ENCODE data around the gene SFXN5. TPM values are rescaled to one million over a fixed set of nuclear protein-coding genes. Genes with fewer than 3 reads are reported as not detected.

The SFXN5 gene
- 9.6 and 18.8 TPM in 2 replicates for total RNA-seq

GRCh38 chr2:73071360-73072128, at the start of gene SFXN5:
Gene SFXN5 (minus strand): TSS chr2:73071712. CDS start chr2:73071705, 7 bp downstream.

GRCh38 chr2:73112913-73113854, 41.7 kb upstream of the SFXN5 start, which contains the start of gene RAB11FIP5:
Gene RAB11FIP5 (minus strand): TSS chr2:73112948. CDS start chr2:73112777, 171 bp downstream.

GRCh38 chr2:72917138-72917876, 154.2 kb downstream of the SFXN5 start, which contains the start of gene EMX1:
Gene EMX1 (plus strand): TSS chr2:72917519. CDS start chr2:72917853, 334 bp downstream.

Other genes starting within 250 kb of the SFXN5 start
- gene EXOC6B, start 245.7 kb downstream of the SFXN5 start, total RNA-seq, result 31.5 and 42.0 TPM in 2 replicates
- gene SPR, start 184.3 kb downstream of the SFXN5 start, total RNA-seq, result 15.7 and 16.2 TPM in 2 replicates
- gene EMX1, start 154.2 kb downstream of the SFXN5 start, total RNA-seq, result not detected in 2 replicates
- gene RAB11FIP5, start 41.2 kb upstream of the SFXN5 start, total RNA-seq, result 25.6 and 51.0 TPM in 2 replicates
- gene NOTO, start 130.9 kb upstream of the SFXN5 start, total RNA-seq, result not detected in 2 replicates
- 24.3 and 29.5 TPM in 2 replicates for gene SMYD5, start 142.5 kb upstream of the SFXN5 start, total RNA-seq
- 5.9 and 30.2 TPM in 2 replicates for gene PRADC1, start 161.5 kb upstream of the SFXN5 start, total RNA-seq
- gene CCT7, start 162.6 kb upstream of the SFXN5 start, total RNA-seq, result 221 and 323 TPM in 2 replicates
- 1.4 and 1.5 TPM in 2 replicates for gene FBXO41, start 212.8 kb upstream of the SFXN5 start, total RNA-seq
- not detected in 2 replicates for gene EGR4, start 221.8 kb upstream of the SFXN5 start, total RNA-seq